A549 (cell line): ENCODE measurements around the gene SLC29A3. TPM values are rescaled to one million over a fixed set of nuclear protein-coding genes. Genes with fewer than 3 reads are reported as not detected.

Source experiments
- ATAC-seq, 2 experiments: fragments of 200-7000 bp in 1 of 2; fragments of >200 bp in 1 of 2; cut with Nextera tagmentation in 1 of 2; cut with Tn5 transposase in 1 of 2; 3 replicates each; pipeline versions ENCODE4 v1.8.0 to v1.9.1; 2018 to 2020; ENCODE audit warnings: mild to moderate bottlenecking in 1 of 2, moderate library complexity in 1 of 2
- CTCF ChIA-PET: fragments of 300-600 bp; sonication (Branson Sonifier 250); formaldehyde crosslinking; extraction: SDS; loops from one replicate; lab custom pipeline; 2021; ENCODE audit warnings: antibody characterized with exemption, inconsistent platforms; lab: Yijun Ruan, JAX
- POLR2A ChIA-PET: fragments of 350-600 bp; formaldehyde crosslinking; extraction: SDS; loops from one replicate; lab custom pipeline; 2021; ENCODE audit warnings: antibody characterized with exemption, inconsistent platforms; lab: Yijun Ruan, JAX
- DNase-seq, 2 experiments: peaks; one replicate each; pipeline versions ENCODE4 v3.0.0 to v3.0.0-alpha.2; 2011 to 2016; ENCODE audit warnings: low read depth in 1 of 2, low spot score in 1 of 2
- FAIRE-seq: peaks from 2 replicates; lab custom pipeline; 2011; peaks lifted over from hg19 to GRCh38; lab: Jason Lieb, UNC
- H3K27ac ChIP-seq, 2 experiments: fragments of >200 bp; sonication (Bioruptor Twin); formaldehyde crosslinking; 3 replicates each; pipeline ENCODE4 v1.5.1; 2016 to 2017
- H3K4me1 ChIP-seq: fragments of >200 bp; sonication (Bioruptor Twin); formaldehyde crosslinking; 3 replicates; pipeline ENCODE4 v1.6.1; 2016
- H3K4me2 ChIP-seq: fragments of >200 bp; sonication (Bioruptor Twin); formaldehyde crosslinking; 3 replicates; pipeline ENCODE4 v1.6.1; 2016
- H3K4me3 ChIP-seq: fragments of >200 bp; sonication (Bioruptor Twin); formaldehyde crosslinking; 3 replicates; pipeline ENCODE4 v1.5.1; 2016
- H3K9me3 ChIP-seq: fragments of >200 bp; sonication (Bioruptor Twin); formaldehyde crosslinking; 3 replicates; pipeline ENCODE4 v1.6.1; 2016
- CBX2 ChIP-seq: fragments of 200-600 bp; sonication (generic); IDR thresholded peaks from 2 replicates; pipeline ENCODE4 v1.6.1; 2016; ENCODE audit warnings: low read depth, mild to moderate bottlenecking, borderline replicate concordance
- CBX8 ChIP-seq: fragments of 200-600 bp; sonication (generic); IDR thresholded peaks from 2 replicates; pipeline ENCODE4 v1.6.1; 2016
- EP300 ChIP-seq, 2 experiments: fragments of >200 bp; sonication (Bioruptor Twin); formaldehyde crosslinking; IDR thresholded peaks; 2 replicates in 1 of 2; 3 replicates in 1 of 2; pipeline ENCODE4 v1.6.1; 2016 to 2017
- HEYL ChIP-seq: fragments of 250-450 bp; sonication (Bioruptor Pico); IDR thresholded peaks from 2 replicates; pipeline ENCODE4 v1.8.0; 2021; ENCODE audit warnings: mild to moderate bottlenecking, moderate library complexity
- HOXA7 ChIP-seq: fragments of 250-450 bp; sonication (Bioruptor Pico); IDR thresholded peaks from 2 replicates; pipeline ENCODE4 v1.5.0; 2020; ENCODE audit warnings: mild to moderate bottlenecking, moderate library complexity
- HOXB13 ChIP-seq: fragments of 250-450 bp; sonication (Bioruptor Pico); IDR thresholded peaks from 2 replicates; pipeline ENCODE4 v1.5.0; 2020; ENCODE audit warnings: low read depth, mild to moderate bottlenecking, moderate library complexity
- HOXB5 ChIP-seq: fragments of 250-450 bp; sonication (Bioruptor Pico); IDR thresholded peaks from 2 replicates; pipeline ENCODE4 v1.5.0; 2020; ENCODE audit warnings: mild to moderate bottlenecking, moderate library complexity
- JUN ChIP-seq, 2 experiments: fragments of >200 bp; sonication (Bioruptor Twin); formaldehyde crosslinking; IDR thresholded peaks; 2 replicates in 1 of 2; 3 replicates in 1 of 2; pipeline ENCODE4 v1.6.1; 2016 to 2017
- KDM5A ChIP-seq: fragments of 200-600 bp; sonication (generic); IDR thresholded peaks from 2 replicates; pipeline ENCODE4 v1.6.1; 2016; ENCODE audit warnings: antibody characterized with exemption, mild to moderate bottlenecking
- MAFK ChIP-seq: fragments of 450-650 bp; IDR thresholded peaks from 2 replicates; pipeline ENCODE4 v1.6.1; 2014; ENCODE audit not compliant: partially characterized antibody
- MAZ ChIP-seq: fragments of 150-350 bp; IDR thresholded peaks from 2 replicates; pipeline ENCODE4 v1.6.1; 2014; ENCODE audit warnings: antibody characterized with exemption, low read depth, low read length, borderline replicate concordance
- NFE2L2 ChIP-seq: fragments of 150-350 bp; conservative IDR thresholded peaks from 2 replicates; pipeline ENCODE4 v1.6.1; 2014; ENCODE audit warnings: low read length
- PHF8 ChIP-seq: fragments of 200-600 bp; sonication (generic); IDR thresholded peaks from 2 replicates; pipeline ENCODE4 v1.6.1; 2016; ENCODE audit warnings: low read depth, mild to moderate bottlenecking, antibody characterized with exemption, moderate library complexity, borderline replicate concordance
- POLR2A ChIP-seq: IDR thresholded peaks from 2 replicates; pipeline ENCODE4 v1.6.1; 2012; ENCODE audit warnings: mild to moderate bottlenecking, low read length
- POLR2AphosphoS2 ChIP-seq: conservative IDR thresholded peaks from 2 replicates; pipeline ENCODE4 v1.6.1; 2012; ENCODE audit warnings: low read length, improper control_type of control experiment, inconsistent platforms
- RCOR1 ChIP-seq: fragments of 150-350 bp; IDR thresholded peaks from 2 replicates; pipeline ENCODE4 v1.6.1; 2014; ENCODE audit warnings: antibody characterized with exemption, low read length, low read depth
- RFX5 ChIP-seq: fragments of 450-650 bp; IDR thresholded peaks from 2 replicates; pipeline ENCODE4 v1.7.1; 2014; ENCODE audit warnings: antibody characterized with exemption, mild to moderate bottlenecking, moderate library complexity
- RNF2 ChIP-seq: fragments of 200-600 bp; sonication (generic); IDR thresholded peaks from 2 replicates; pipeline ENCODE4 v1.6.1; 2016; ENCODE audit warnings: low read depth, mild to moderate bottlenecking, antibody characterized with exemption, moderate library complexity, borderline replicate concordance
- ZFP36 ChIP-seq: fragments of 450-650 bp; IDR thresholded peaks from 2 replicates; pipeline ENCODE4 v1.6.1; 2014; ENCODE audit warnings: borderline replicate concordance; ENCODE audit not compliant: partially characterized antibody
- WGBS: methylation state at CpG from one replicate; pipeline ENCODE4 v1.1.6; 2017; ENCODE audit errors: missing lambda C conversion rate; 5-methylcytosine and 5-hydroxymethylcytosine counted together
- polyA plus RNA-seq, 4 experiments: library from polyadenylated mRNA; depleted of rRNA in 3 of 4; stranded (reverse); fragments of >200 nt; fragmentation: RNase III in 1 of 4; extraction: RNeasy Plus Mini Kit Qiagen cat#74134 plus additional on column Dnase treatment in 1 of 4; gene quantifications; 2 replicates in 3 of 4; 3 replicates in 1 of 4; pipeline ENCODE4 v1.2.3, GENCODE V29; 2011 to 2017
- TF ChIP-seq, protein P1 (sequence below): fragments of 250-450 bp; sonication (Bioruptor Pico); IDR thresholded peaks from 2 replicates; pipeline ENCODE4 v1.5.0; 2020; ENCODE audit warnings: low read depth, mild to moderate bottlenecking, moderate library complexity
- TF ChIP-seq, protein P2 (sequence below): fragments of 150-350 bp; IDR thresholded peaks from 2 replicates; pipeline ENCODE4 v1.6.1; 2014; ENCODE audit warnings: low read depth, mild to moderate bottlenecking, low read length
- TF ChIP-seq, protein P3 (sequence below): IDR thresholded peaks from 2 replicates; pipeline ENCODE4 v1.6.1; 2012; ENCODE audit warnings: low read depth, borderline replicate concordance
- TF ChIP-seq, protein P4 (sequence below): fragments of 200-600 bp; sonication (generic); IDR thresholded peaks from 2 replicates; pipeline ENCODE4 v1.6.1; 2016; ENCODE audit warnings: antibody characterized with exemption, mild to moderate bottlenecking, moderate library complexity

SLC29A3 gene
- polyA plus RNA-seq, 2 of the 4 experiments (the other 2 are of a cell fraction) = 7.2 to 11.4 TPM

DNA sequence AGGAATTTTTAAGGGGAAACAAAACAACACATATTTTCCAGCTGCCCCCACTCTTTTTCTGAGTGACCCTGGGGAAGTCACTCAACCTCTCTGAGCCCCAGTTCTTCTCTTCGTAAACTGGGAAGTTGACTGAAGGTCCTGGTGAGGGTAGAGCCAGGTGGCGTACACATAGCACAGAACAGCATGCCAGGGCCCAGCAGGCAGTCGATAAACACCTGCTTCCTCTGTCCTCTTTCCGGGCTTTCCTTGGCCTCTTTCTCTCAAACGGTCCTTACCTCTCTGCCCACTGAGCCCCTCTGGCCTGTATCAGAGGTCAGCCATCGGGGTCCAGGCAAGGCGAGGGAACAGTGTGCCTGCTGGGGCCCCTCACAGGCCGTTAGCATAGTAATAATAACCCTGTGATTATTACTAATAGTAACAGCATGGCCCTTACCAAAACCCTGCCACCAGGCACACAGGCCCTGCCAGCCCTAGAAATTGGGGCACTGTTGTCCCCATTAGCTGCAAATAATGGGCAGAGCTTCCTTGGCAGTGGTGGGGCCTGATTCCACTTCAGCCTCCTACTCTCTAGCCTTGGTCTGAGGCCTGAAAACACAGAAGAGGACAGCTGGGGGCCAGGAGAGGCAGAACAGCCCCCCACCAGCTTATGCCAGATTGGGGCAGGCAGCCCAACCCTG, 37.3 kb upstream of the SLC29A3 start (continued):
- TF ChIP-seq HOXA7 = no peak
- no peak for TF ChIP-seq MAFK
- no peak for TF ChIP-seq KDM5A
- TF ChIP-seq, protein P1, sequence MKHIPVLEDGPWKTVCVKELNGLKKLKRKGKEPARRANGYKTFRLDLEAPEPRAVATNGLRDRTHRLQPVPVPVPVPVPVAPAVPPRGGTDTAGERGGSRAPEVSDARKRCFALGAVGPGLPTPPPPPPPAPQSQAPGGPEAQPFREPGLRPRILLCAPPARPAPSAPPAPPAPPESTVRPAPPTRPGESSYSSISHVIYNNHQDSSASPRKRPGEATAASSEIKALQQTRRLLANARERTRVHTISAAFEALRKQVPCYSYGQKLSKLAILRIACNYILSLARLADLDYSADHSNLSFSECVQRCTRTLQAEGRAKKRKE = no peak

DNA sequence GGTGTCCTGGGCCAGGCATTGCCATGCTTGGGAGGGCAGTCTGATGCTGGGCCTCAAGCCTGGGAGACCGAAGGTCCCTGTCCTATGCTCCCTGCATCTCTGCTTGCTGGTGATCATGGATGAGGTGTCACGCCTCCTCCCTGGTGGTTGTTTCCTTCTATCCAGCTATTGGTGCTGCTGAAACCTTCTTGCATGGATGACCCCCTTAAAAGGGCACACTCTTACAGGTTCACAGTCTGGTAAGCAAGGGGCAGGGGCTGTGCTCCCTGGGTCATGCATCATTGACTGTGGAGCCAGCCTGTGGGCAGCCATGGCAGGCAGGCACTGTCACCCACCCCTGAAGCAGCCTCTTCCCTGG, 36.8 kb upstream of the SLC29A3 start:
- Histone ChIP-seq H3K4me2 (no peak overlapping the region), H3K9me3 (no peaks in the 10 kb centered on the region), H3K27ac (no peak overlapping the region), H3K4me1 (no peaks in the 10 kb centered on the region), H3K4me3 (no peak overlapping the region)
- 67% methylated on average over 1 of the region's 2 CpGs for WGBS
- FAIRE-seq (no peak), ATAC-seq (no peak), DNase-seq (no peak)
- no peak for TF ChIP-seq RNF2
- POLR2A ChIA-PET = no interaction called here
- CTCF ChIA-PET = interaction anchor here (0.8 to 25.1 kb wide), 4 partner anchors 13 to 375 kb away, joined by 3 to 362 read pairs (median 26); no protein-coding TSS in a partner anchor

DNA sequence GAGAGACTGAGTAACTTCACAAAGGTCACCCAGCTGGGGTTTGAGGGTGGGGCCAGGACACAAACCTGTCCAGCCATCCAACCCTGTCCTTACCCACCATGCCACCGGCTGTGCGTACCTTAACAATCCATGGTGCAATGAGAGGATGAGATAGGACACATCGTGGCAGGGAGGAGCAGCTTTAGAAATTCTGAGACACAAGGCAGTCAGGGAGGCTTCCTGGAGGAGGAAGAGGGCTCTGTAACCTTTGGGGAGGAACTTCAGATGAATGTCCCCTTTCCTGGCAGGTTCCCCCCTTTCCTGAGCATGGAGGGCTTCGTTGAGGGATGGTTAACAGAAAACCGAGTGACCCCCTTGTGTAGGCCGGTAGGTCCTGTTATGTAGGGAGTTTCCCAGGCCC, 35.6 kb upstream of the SLC29A3 start:
- ATAC-seq = no peak

DNA sequence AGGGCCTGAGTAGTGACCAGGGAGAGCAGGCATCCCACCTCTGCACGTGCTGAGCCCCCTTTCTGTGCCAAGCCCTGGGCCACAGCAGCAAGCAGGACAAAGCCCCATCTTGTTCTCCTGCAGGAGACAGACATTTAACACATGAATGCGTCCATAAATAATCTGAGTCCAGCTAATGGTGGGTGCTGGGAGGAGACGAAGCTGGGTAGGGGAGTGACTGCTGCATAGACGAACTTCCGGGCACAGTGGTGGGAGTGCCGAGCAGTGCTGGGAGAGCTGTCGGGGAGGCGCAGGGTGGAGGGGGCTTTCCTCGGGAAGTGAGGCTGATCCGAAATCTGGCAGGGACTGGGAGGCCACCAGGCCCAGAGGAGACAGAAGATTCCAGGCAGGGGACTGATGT, 35.2 kb upstream of the SLC29A3 start:
- WGBS = 66% methylated on average over 10 of the region's 10 CpGs
- Histone ChIP-seq H3K9me3 (no peaks in the 10 kb centered on the region), H3K4me1 (no peaks in the 10 kb centered on the region), H3K4me2 (no peak overlapping the region)
- POLR2A ChIA-PET = no interaction called here
- CTCF ChIA-PET = interaction anchor here (0.5 to 25.1 kb wide), 25 partner anchors 8 to 544 kb away, joined by 3 to 362 read pairs (median 5); partner anchors contain the start of gene PCBD1
- no peak for DNase-seq
- no peak for TF ChIP-seq RCOR1
- TF ChIP-seq POLR2A = no peak
- TF ChIP-seq CBX8 = no peak
- no peak for TF ChIP-seq CBX2
- no peak for TF ChIP-seq HOXB5
- TF ChIP-seq MAZ = no peak
- no peak for TF ChIP-seq EP300 (IDR thresholded peaks at IDR 0.05)
- TF ChIP-seq, protein P2, sequence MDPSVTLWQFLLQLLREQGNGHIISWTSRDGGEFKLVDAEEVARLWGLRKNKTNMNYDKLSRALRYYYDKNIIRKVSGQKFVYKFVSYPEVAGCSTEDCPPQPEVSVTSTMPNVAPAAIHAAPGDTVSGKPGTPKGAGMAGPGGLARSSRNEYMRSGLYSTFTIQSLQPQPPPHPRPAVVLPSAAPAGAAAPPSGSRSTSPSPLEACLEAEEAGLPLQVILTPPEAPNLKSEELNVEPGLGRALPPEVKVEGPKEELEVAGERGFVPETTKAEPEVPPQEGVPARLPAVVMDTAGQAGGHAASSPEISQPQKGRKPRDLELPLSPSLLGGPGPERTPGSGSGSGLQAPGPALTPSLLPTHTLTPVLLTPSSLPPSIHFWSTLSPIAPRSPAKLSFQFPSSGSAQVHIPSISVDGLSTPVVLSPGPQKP = no peak
- no peak for TF ChIP-seq MAFK
- TF ChIP-seq RFX5 = no peak
- TF ChIP-seq POLR2AphosphoS2 = no peak
- no peak for TF ChIP-seq NFE2L2
- TF ChIP-seq, protein P3, sequence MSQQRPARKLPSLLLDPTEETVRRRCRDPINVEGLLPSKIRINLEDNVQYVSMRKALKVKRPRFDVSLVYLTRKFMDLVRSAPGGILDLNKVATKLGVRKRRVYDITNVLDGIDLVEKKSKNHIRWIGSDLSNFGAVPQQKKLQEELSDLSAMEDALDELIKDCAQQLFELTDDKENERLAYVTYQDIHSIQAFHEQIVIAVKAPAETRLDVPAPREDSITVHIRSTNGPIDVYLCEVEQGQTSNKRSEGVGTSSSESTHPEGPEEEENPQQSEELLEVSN = no peak
- TF ChIP-seq HEYL (CRISPR knock-in tag) = no peak
- TF ChIP-seq HOXB13 (CRISPR knock-in tag) = no peak
- no peak for TF ChIP-seq PHF8
- TF ChIP-seq JUN (IDR thresholded peaks at IDR 0.05) = no peak
- TF ChIP-seq, all 56 proteins: peak for 0
- FAIRE-seq = no peak
- Histone ChIP-seq H3K27ac (no peak overlapping the region), H3K4me3 (no peak overlapping the region)
- no peak for ATAC-seq

More for the DNA sequence above, 35.6 kb upstream of the SLC29A3 start:
- DNase-seq = no peak
- FAIRE-seq = no peak
- Histone ChIP-seq H3K27ac (no peak overlapping the region), H3K4me2 (no peak overlapping the region), H3K9me3 (no peaks in the 10 kb centered on the region), H3K4me3 (no peak overlapping the region), H3K4me1 (no peaks in the 10 kb centered on the region)
- WGBS = 53% methylated on average over 6 of the region's 6 CpGs
- ChIA-PET POLR2A (no interaction called here), CTCF (interaction anchor here (1.1 to 25.1 kb wide), 10 partner anchors 8 to 387 kb away, joined by 3 to 362 read pairs (median 9); no protein-coding TSS in a partner anchor)
- TF ChIP-seq, protein P4, sequence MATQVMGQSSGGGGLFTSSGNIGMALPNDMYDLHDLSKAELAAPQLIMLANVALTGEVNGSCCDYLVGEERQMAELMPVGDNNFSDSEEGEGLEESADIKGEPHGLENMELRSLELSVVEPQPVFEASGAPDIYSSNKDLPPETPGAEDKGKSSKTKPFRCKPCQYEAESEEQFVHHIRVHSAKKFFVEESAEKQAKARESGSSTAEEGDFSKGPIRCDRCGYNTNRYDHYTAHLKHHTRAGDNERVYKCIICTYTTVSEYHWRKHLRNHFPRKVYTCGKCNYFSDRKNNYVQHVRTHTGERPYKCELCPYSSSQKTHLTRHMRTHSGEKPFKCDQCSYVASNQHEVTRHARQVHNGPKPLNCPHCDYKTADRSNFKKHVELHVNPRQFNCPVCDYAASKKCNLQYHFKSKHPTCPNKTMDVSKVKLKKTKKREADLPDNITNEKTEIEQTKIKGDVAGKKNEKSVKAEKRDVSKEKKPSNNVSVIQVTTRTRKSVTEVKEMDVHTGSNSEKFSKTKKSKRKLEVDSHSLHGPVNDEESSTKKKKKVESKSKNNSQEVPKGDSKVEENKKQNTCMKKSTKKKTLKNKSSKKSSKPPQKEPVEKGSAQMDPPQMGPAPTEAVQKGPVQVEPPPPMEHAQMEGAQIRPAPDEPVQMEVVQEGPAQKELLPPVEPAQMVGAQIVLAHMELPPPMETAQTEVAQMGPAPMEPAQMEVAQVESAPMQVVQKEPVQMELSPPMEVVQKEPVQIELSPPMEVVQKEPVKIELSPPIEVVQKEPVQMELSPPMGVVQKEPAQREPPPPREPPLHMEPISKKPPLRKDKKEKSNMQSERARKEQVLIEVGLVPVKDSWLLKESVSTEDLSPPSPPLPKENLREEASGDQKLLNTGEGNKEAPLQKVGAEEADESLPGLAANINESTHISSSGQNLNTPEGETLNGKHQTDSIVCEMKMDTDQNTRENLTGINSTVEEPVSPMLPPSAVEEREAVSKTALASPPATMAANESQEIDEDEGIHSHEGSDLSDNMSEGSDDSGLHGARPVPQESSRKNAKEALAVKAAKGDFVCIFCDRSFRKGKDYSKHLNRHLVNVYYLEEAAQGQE = no peak
- TF ChIP-seq ZFP36 = peak; percentile 33
